Measurements from ENCODE around the gene ARHGEF5.
"Not testable (repeated sequence)": the region's sequence is repeated elsewhere in the genome, so short reads cannot be mapped to it uniquely, and the experiment has no call there.

Gene ARHGEF5

DNA sequence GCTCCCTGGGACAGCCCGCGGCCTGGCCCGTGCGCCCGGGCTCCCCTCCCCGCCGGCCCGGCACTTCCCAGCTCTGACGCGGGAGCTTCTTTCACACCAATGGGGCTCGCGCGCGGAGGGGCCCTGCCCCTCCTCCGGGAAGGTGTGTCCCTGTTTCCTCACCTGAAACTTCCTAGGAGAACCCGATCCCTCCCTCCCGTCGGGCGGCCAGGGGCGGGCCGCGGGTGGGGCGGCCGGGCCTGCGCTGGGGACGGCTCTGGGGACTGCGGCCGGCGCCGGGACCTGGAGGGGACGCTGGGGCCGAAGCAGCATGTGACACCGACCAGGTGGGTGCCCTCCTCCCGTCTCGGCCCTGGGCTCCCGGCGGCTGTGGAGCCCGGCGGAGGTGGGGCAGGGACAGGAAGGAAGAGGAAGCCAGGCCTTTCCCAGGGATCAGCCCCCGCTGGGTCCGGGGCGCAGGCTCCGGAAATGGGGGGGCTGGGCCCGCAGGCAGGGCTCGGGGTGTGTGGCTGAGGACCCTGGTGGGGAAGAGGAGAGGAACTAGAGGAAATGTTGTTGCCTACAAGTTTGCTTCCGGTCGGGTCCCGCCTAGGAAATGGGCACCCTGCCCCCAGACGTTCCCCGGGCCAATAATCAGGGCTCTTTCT is at the start of gene ARHGEF5:
Gene ARHGEF5 (plus strand): TSS at position 227 of the 647 bp plus-strand sequence. CDS start 7,268 bp downstream, outside the sequence.
- not testable (repeated sequence) for DNase-seq

GRCh38 chr7:144309702-144310101 is 45.5 kb upstream of the ARHGEF5 start:
- DNase-seq = not testable (repeated sequence)

- not testable (repeated sequence) for DNase-seq
Measured at GRCh38 chr7:144311218-144311617, 44.0 kb upstream of the ARHGEF5 start.

DNA sequence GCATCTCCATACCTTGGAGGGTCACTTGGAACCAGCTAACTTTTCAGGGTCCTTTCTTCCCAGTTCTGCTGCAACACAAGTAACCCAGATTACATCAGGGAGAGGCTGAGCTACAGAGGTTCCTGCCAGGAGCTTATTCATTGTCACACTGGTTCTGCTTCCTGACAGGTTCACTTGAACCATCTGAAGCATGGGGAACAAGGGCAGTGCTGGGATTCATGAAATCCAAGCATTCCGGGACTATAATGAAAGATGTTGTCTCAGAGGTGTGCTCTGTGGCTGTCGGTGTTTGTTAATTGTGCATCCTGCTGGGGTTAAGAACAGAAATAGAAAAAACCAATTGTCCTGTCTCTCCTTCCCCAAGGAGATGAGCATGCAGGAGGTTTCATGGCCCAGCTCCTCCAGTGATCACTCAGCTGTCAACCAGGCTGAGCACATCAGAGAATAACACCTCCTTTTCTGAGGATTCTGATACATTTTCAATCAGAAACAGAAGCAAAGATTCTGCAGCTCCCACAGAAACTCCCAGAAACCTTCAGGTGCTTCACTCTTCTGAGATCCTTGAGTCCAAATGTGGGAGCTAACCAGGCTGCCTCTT is 43.2 kb upstream of the ARHGEF5 start, which contains the start of gene OR2A1:
Gene OR2A1 (plus strand): TSS at position 548 of the 598 bp plus-strand sequence. CDS start 5,706 bp downstream, outside the sequence.
- not testable (repeated sequence) for DNase-seq

DNA sequence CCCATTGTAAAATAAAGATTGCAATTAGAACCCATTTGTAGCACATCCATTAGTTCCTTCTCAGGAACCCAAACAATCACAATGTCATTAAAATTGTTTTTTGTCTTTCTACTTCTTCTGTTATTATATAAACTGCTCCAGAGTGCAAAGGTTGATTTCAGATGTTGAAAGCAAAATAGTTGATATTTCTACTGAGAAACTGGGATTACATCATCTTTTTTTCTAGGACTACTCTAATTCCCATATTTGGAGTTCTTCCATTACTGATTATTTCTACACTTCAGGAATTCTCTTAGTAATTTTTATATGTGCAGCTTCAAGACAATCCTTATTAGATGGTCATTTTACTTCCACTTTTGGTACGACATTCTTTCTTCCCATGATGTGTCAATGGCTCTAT is 37.7 kb upstream of the ARHGEF5 start:
- DNase-seq = not testable (repeated sequence)

DNA sequence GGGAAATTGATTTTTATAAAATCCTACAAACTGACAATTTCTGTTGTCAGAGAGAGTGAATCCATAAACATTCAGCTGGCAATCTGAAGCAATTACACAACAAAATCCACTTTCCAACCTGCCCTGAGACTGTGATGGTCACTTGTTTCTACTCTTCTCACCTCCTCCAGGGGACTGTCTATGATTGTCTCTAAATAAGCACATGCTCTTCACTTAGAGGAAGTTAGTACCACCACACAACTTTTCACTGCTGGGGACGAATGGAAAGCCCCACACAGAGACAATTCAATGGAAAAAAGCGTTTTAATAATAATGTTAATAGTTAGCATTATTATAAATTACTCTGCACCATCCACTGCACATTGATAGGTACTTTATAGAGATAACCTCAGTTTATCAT is 35.7 kb upstream of the ARHGEF5 start:
- not testable (repeated sequence) for DNase-seq

GRCh38 chr7:144321677-144322206 is 33.5 kb upstream of the ARHGEF5 start:
- not testable (repeated sequence) for DNase-seq

- DNase-seq = not testable (repeated sequence)
Measured at GRCh38 chr7:144323359-144323758, 31.8 kb upstream of the ARHGEF5 start.

DNA sequence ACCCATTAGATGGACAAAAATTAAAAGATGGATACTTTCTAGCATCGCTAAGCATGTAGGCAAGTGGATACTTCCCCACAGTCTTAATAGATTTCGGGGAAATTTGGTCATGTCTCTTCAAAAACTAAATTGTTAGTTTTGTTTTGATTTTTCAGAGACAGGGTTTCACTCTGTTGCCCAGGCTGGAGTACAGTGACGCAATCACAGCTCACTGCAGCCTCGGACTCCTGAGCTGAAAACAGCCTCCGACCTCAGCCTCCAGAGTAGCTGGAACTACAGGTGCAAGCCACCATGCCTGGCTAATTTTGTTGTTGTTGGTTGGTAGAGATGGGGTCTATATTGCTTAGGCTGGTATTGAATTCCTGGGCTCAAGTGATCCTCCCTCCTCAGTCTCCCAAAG is 29.3 kb upstream of the ARHGEF5 start:
- DNase-seq = not testable (repeated sequence)

DNA sequence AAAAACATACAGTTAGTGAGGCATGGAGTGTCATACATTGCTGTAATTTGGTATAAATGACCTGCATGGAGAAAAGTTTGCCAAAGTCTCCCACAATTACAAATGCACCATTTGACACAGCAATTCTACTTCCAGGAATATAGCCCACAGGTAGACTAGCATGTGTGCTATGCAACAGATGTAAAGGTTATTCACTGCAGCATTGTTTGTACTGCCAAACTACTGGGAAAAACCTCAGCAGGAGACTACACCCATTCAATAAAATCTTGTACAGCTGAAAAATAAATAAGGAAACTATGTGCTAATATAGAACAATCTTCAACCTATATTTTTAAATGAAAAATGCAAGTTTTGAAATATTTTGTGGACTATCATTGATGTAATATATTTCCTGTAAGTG is 25.2 kb upstream of the ARHGEF5 start:
- not testable (repeated sequence) for DNase-seq

- not testable (repeated sequence) for DNase-seq
Measured at GRCh38 chr7:144331221-144331995, 23.8 kb upstream of the ARHGEF5 start.

DNA sequence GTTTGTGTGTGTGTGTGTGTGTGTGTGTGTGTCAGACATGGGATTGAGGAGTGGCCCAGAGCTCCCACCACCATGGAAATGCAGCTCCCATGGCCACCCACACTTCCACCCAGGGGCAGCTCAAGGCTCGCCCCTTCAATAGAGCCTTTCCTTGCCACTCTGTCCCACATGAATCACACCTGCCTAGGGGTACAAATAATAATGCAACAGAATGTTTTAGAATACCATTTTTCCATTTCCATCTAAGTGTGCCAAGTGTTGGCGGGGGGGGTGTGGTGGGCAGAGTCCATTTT is 23.3 kb upstream of the ARHGEF5 start:
- not testable (repeated sequence) for DNase-seq

DNA sequence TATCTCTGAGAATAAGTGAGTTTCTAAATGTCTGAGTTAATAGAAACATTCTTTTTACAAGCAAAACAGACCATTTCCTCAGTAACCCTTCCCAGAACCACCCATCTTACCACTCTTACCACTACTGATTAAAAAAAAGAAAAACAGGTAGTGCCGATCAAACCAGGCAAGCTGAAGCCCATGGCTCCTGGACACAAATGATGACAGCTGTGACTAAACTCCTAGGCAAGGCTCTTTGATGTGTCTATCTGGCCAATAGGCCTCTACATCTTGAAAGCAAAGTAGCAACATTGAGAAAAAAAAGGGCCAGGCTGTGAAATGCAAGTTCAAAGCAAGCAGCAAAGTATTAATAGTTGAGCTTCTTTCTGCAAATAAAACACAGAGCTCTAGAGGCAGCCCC is 6.6 kb upstream of the ARHGEF5 start:
- not testable (repeated sequence) for DNase-seq

DNA sequence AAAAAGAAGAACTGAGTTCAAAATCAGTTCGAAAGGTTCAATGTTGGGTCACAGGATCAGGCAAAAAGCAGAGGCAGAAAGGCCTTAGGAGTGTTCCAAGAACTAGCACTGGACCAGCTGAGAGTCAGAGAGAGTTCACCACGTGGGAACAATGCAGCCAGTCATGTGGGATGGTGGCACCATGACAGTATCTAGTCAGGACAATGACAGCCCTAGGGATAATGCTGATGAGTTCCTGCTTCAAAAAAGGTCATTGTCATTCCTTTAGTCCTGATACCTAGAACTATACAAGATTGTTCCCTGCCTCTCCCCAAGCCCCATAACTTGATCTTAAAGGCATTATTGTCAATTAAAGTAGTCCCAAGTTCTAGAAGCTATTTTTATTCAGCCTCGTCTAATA is 3.5 kb upstream of the ARHGEF5 start:
- DNase-seq = not testable (repeated sequence)

DNA sequence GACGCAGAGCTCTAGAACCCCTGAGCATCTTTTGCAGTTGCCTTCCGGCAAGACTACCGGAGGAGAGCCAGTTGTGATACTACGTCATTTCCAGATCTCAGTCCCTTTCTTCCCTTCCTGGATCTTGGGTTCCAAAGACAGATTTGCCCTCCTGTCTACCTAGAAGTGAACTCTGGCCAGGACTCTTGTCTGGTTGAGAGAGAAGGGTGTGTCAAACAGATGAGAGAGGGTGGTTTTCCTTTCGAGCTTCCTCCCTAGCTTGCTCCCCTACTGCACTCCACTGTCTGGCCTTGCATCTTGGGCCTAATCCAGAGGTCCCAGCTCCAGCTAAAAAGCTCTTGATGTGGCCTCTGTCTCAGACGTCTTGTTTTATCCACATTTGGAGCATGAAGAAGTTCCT is 983 bp downstream of the ARHGEF5 start:
- not testable (repeated sequence) for DNase-seq

DNA sequence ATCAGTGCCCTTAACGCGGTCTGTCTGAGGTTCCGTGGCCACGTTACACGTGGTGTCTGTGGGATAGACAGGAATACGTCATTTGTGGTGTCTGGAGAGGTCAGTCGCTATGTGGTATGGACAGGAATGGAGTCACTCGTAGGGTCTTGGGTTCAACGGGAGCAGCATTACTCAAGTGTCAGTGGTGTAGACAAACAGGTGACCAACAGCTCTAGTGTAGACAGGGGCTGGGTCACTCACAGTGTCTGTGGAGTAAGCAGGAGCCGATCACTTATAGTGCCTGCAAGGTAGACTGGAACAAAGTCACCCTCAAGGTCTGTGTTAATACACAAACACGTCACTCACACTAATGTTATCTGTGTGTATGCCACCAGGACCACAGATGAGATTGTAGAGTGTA is 1.7 kb downstream of the ARHGEF5 start:
- not testable (repeated sequence) for DNase-seq

DNA sequence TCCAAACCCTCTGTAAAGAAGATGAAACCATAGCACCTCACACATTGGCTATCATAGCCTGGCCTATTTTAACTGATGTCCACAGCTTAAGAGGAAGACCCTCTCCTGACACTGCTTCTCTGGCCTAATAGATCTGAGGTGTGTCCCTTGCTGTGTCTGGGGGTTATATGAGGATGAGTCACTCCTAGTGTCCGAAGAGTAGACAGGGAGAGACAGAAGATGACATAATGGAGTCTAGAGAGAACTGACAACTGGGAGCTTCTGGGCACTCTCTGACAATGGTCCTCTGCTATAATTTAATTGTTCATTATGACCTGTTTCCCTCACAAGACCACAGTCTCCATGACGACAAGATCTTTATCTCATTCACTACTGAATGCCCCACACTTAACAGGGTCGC is 6.9 kb downstream of the ARHGEF5 start:
- not testable (repeated sequence) for DNase-seq

DNA sequence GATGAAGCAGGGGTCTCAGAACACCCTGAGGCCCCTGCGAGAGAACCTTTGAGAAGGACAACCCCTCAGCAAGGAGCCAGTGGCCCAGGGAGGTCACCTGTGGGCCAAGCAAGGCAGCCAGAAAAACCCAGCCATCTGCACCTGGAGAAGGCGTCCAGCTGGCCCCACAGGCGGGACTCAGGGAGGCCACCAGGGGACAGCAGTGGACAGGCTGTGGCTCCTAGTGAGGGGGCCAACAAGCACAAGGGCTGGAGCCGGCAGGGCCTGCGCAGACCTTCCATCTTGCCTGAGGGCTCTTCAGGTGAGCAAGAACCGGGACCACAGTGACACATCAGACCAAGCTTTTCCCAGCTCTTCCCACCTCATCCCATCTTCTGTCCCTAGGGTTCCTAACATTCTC is 10.3 kb downstream of the ARHGEF5 start:
- DNase-seq = not testable (repeated sequence)

- not testable (repeated sequence) for DNase-seq
Measured at GRCh38 chr7:144367250-144367649, 12.0 kb downstream of the ARHGEF5 start.

DNA sequence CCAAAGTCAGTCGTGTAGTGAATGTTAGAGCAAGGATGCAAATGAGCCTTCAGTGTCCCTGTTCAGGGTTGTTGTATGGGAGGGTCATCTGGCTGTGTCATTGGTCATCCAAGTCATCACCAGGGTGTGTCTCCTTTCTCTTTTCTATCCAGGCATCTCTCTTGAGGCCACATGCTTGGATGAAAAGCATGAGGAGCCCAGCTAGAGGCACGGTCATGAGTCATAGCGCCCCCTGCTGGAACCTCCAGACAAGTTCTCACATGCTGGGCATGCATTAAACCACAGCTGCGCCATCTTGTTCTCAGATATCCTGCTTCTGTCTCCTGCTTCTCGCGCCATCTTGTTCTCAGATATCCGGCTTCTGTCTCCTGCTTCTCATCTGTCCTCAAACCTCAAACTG is 14.0 kb downstream of the ARHGEF5 start:
- not testable (repeated sequence) for DNase-seq

GRCh38 chr7:144378651-144379050 is 23.4 kb downstream of the ARHGEF5 start:
- no peak for DNase-seq

DNA sequence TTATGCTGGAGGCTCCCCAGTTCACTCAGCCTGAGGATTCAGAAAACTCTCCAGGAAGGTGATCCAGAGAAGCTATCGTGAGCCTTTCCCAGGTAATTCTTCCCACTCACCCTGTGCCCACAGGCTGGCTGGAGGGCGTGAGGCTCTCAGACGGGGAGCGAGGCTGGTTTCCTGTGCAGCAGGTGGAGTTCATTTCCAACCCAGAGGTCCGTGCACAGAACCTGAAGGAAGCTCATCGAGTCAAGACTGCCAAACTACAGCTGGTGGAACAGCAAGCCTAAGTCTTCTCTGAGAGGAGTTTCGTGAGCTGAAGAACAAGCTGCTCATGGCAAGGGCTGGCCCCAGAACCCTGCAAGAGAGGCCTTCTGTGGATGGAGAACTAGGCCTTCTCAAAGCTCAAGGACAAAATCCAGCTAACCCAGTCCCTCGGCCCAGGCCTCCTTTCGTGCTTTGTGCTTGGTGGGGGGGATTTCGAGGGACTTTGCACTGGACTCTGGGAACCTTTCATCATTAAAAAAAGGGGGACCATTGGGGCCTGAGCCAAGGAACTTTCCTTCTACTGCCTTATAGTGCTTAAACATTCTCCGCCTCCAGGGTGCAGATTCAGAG is 24.7 kb downstream of the ARHGEF5 start:
- DNase-seq = no peak

DNA sequence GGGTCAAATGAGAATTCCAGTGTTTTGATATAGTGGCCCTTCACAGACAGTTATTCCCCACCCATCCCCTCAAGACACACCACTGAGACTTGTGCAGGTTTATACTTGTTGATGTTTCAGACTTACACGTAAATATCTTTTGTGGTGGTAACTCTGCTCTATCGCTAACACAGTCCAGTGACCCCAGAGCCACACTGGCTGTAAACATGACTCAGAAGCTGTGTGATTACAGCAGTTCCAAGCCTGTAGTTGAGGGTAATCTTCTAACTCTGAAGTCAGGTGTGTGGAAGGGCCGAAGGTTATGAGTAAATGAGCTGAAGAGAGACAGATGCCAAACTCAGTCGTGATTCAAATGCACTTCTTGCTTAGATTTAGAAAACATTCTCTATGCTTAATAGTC is 28.9 kb downstream of the ARHGEF5 start:
- DNase-seq = no peak

Data from NCI-H526 treated with DMSO at 0.1 percent for 48 hours (cell line).